NCI-H1417 treated with DMSO at 0.1 percent for 48 hours (cell line): ENCODE measurements around the gene PCID2.

Experiments
- DNase-seq: peaks from one replicate; lab custom pipeline; 2025; lab: John Stamatoyannopoulos, UW

The PCID2 gene

GRCh38 chr13:113148940-113149503, 59.4 kb downstream of the PCID2 start:
- DNase-seq = no peak

DNA sequence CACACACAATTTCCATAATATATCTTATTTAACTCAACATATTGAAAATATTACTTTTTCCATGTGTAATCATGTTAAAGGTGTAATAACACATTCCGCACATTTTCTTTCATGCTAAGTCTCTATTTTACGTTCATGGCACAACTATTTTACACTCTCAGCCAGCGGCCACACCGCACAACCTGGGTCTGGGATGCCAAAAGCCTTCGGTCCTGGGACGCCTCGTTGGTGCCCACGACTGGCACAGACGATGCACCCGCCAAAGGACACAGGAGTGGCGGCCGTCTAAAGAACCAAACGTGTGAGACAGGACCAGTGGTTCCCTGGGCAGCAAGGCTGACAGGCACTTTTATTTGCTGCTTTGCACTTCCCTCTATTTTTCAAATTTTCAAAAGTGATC, 60.1 kb downstream of the PCID2 start:
- DNase-seq = no peak

- no peak for DNase-seq
These were observed 61.3 kb downstream of the PCID2 start for GRCh38 chr13:113147206-113147605.

- no peak for DNase-seq
These were observed 61.7 kb downstream of the PCID2 start for GRCh38 chr13:113146750-113147149.

DNA sequence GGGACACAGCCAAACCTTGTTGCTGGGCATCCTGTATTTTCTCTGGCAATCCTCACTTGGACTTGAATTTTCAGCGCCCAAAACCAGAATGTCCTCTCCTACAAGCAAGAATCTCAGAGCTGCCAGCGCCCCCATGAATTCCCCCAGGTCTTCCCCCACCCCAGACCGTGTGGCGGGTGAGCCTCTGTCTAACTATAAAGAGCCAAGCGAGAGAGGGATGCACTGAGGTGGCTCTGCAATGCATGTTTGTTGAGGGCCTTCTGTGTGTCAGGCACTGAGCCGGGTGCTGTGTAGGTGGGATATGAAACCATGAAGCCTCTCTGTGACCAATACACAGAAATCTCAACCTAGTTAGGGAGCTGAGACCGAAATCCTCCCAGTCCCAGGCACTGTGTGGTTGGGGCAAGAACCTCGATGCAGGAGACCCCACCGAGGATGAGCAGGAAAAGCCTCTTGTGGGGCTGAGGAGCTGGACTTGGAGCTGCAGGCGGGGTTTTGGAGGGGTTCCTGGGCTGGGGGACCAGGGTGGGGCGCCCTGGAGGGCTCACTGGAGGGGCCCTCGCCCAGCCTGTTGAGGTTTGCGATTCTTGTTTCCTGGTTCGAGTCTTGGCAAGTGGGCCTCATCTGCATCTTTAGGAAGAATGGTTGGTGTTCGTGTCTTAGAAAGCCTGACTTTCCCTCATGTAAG, 62.4 kb downstream of the PCID2 start:
- no peak for DNase-seq

- no peak for DNase-seq
These were observed 63.0 kb downstream of the PCID2 start for GRCh38 chr13:113145496-113145895.

- DNase-seq = no peak
These were observed 64.2 kb downstream of the PCID2 start for GRCh38 chr13:113144255-113144629.

- DNase-seq = no peak
These were observed 64.8 kb downstream of the PCID2 start for GRCh38 chr13:113143466-113144254.

GRCh38 chr13:113142876-113143275, 65.6 kb downstream of the PCID2 start:
- no peak for DNase-seq

DNA sequence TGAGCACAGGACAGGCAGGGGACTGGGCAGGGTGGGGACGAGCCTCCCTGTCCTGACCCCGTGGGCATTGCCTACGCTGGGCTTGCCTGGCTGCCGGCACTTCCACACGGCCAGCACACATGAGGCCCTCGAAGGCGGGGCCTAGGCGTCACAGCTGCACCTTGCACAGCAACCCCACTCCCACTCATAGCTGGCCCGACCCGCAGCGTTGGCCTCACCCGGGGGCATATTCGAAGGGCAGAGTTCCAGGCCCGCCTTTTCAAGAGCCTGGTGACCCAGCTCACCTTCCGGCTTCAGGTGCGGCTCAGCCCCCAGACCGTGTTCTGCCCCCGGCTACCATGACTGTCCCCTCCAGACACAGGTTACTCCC, 66.9 kb downstream of the PCID2 start:
- DNase-seq = no peak

- no peak for DNase-seq
These were observed 67.5 kb downstream of the PCID2 start for GRCh38 chr13:113140677-113141600.

DNA sequence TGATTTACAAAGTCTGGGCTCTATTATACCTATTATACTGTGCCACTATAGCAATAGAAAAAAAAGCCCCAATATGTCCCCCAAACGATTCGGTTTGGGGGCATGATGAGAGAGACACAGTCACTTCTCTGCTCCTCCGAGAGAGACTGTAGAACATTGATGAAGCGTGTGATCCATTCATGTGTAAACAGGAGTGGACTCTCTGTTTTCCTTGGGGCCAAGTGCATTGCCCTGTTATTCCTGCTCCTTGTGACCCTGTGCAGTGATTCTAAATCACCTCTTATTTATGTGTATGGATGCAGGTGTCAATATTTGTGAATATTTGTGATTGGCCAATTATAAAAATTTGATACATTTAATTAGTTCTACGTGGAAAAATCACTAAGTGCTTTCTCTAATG, 68.9 kb downstream of the PCID2 start:
- DNase-seq = no peak

DNA sequence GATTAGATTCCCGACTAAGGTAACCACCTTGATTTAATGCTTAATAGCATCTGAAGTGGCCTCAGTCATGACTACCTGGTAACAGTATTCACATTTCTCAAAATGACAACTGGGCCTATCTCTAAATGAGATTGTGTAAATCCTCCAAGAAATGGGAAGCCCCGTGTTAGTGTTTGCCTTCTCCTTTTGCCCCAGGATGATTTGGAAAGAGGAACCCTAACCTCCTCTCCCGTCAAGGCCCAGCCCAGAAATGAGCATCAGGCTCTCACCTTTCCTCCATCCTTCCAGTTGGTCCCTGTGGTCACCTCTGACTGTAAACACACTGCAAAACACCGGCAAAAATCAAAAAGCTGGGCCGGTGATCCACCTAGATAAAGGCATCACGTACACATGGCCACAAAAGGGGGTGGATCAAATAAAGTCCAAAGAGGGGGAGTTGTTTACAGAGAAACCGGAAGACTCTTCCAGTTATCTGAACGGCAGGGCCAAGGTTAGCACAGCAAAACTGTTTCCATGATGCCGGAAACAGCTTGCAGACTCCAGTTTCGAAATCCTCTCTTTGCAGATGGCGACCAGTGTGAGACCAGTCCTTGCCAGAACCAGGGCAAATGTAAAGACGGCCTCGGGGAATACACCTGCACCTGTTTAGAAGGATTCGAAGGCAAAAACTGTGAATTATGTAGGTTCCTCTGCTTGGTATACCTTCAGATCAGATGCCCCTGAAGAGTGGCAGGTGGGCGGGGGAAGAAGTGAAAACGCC, 69.5 kb downstream of the PCID2 start:
- DNase-seq = no peak

DNA sequence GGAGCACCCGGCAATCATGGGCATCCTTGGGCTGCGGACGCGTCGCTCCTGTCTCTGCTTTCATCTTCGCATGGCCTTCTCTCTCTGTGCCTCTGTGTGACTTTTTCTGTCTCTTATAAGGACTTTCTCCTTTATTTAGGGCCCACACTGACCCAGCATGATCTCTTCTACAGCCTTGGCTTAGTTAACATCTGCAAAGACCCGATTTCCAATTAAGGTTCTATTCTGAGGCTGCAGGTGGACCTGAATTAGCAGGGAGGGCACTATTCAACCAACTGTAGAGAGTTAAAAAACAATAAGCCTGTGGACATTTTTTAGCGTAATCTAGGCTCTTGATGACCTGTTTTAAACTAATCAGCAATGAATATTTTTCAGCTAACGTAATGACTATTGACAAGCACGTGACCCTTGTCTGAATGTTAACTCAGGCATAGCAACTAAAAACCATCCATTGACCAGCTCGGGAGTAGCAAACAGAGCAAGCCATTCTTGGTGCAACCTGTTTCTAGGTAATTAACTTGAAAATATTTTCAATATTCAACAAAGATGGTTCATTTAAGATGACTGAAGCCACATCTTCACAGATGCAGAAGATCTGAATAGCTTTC, 70.7 kb downstream of the PCID2 start:
- DNase-seq = no peak

- DNase-seq = no peak
These were observed 73.1 kb downstream of the PCID2 start for GRCh38 chr13:113135281-113135760.

DNA sequence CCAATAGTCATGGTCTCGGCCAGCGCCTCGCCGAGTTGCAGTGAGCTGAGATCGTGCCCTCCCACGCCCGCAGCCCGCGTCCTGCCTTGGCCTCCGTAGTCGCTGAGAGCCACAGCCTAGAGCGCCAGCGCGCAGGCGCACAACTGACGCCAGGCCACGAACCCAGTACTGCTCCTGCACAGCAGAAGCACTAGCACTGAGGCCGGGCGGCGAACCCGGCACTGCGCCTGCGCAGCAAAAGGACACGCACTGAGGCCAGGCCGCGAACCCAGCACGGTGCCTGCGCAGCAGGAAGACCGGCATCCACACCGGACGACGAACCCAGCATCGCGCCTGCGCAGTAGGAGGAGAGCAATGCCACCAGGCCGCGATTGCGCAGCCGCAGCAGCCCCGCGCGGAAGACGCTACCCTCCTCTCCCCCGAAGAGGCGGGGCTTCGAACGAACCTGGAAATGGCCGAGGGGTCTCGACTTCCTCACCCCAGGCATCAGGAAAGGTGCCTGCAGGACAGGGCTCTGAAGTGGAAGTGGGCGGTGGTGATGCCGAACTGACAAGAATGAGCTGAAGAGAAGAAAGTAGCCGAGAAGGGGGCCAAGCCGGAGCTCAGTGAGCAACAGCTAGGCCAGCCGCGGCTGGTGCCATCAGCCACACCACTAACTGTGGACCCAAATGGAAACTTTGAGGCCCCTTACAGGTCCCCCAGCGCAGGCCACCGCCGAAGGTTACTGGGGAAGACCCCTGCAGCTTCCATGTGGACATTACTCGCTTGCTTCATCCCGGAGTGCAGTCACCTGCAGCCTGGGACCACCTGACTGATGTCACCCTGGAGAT, 78.3 kb downstream of the PCID2 start:
- no peak for DNase-seq

- DNase-seq = no peak
These were observed 79.0 kb downstream of the PCID2 start for GRCh38 chr13:113129480-113129879.
